DND-41 (cell line): ENCODE results near the gene TACO1.

Experiments
- ATAC-seq: fragments of 200-7000 bp; cut with Tn5 transposase; 3 replicates; pipeline ENCODE4 v1.9.1; 2021; ENCODE audit warnings: low read depth; ENCODE audit not compliant: insufficient read depth
- DNase-seq: peaks from one replicate; pipeline ENCODE4 v3.0.0-alpha.2; 2020
- H2AFZ ChIP-seq: 2 replicates; pipeline ENCODE4 v1.6.0; 2012; ENCODE audit warnings: low read depth, low read length
- H3K27ac ChIP-seq: 2 replicates; pipeline ENCODE4 v1.5.1; 2012; ENCODE audit warnings: low read length, inconsistent platforms
- H3K27me3 ChIP-seq: fragments of 200-600 bp; sonication (generic); 2 replicates; pipeline ENCODE4 v1.6.0; 2012; ENCODE audit warnings: low read length, mild to moderate bottlenecking, inconsistent platforms; ENCODE audit not compliant: insufficient read depth, poor library complexity
- H3K36me3 ChIP-seq: 2 replicates; pipeline ENCODE4 v1.5.1; 2012; ENCODE audit warnings: low read length, inconsistent platforms; ENCODE audit not compliant: insufficient read depth
- H3K4me1 ChIP-seq: 2 replicates; pipeline ENCODE4 v1.5.1; 2012; ENCODE audit warnings: mild to moderate bottlenecking, low read length; ENCODE audit not compliant: insufficient read depth
- H3K4me2 ChIP-seq: 2 replicates; pipeline ENCODE4 v1.6.0; 2012; ENCODE audit warnings: mild to moderate bottlenecking, moderate library complexity, low read length, inconsistent platforms; ENCODE audit not compliant: insufficient read depth
- H3K4me3 ChIP-seq, 2 experiments: fragments of 200-600 bp in 1 of 2; shearing (Covaris generic) in 1 of 2; 2 replicates each; pipeline ENCODE4 v1.5.1; 2012 to 2016; ENCODE audit warnings: inconsistent platforms in 2 of 2, low read length in 2 of 2, mild to moderate bottlenecking in 2 of 2, low read depth in 1 of 2, moderate library complexity in 1 of 2
- H3K79me2 ChIP-seq: 2 replicates; pipeline ENCODE4 v1.6.0; 2012; ENCODE audit warnings: low read length, inconsistent platforms; ENCODE audit not compliant: insufficient read depth
- H3K9ac ChIP-seq: 2 replicates; pipeline ENCODE4 v1.6.0; 2012; ENCODE audit warnings: low read depth, mild to moderate bottlenecking, inconsistent platforms, low read length, moderate library complexity
- H3K9me3 ChIP-seq: 2 replicates; pipeline ENCODE4 v1.5.1; 2012; ENCODE audit warnings: low read length, moderate library complexity, mild to moderate bottlenecking, inconsistent platforms; ENCODE audit not compliant: insufficient read depth, severe bottlenecking
- H4K20me1 ChIP-seq: 2 replicates; pipeline ENCODE4 v1.6.0; 2012; ENCODE audit warnings: low read length; ENCODE audit not compliant: insufficient read depth
- EZH2 ChIP-seq: IDR thresholded peaks from 3 replicates; pipeline ENCODE4 v1.6.1; 2012; ENCODE audit warnings: borderline replicate concordance, low read depth, mild to moderate bottlenecking, moderate library complexity, low read length, inconsistent platforms; ENCODE audit not compliant: severe bottlenecking
- TF ChIP-seq, protein P1 (sequence below): IDR thresholded peaks from 2 replicates; pipeline ENCODE4 v1.5.1; 2012; ENCODE audit warnings: borderline replicate concordance, low read length, moderate library complexity, mild to moderate bottlenecking; ENCODE audit not compliant: poor library complexity, severe bottlenecking; ENCODE audit errors: extremely low read depth

The TACO1 gene

DNA sequence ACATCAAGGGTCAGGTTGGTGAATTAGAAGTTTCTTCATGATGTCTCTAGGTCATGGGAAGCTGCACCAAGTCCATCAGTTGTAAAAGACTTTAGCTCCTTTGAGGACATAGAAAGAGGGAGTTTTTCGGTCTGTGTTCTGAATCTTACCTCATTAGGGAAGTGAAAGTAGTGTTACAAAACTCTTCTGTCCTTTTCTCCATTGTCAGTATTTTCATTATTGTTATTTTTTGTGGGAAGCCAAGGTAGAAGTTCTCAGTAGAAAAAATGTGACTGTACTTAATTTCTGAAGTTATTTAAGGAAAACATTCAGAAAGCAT is 45.8 kb downstream of the TACO1 start:
- Histone ChIP-seq H3K4me3 (no peak overlapping the region), H3K79me2 (no peaks in the 10 kb centered on the region; the same call in 1 of the 2 replicates), H3K9me3 (no peaks in the 10 kb centered on the region), H3K4me2 (no peak overlapping the region), H3K36me3 (peaks cover 59% of the 10 kb centered on the region), H4K20me1 (no peaks in the 10 kb centered on the region), H3K9ac (no peak overlapping the region), H2AFZ (no peak overlapping the region), H3K27me3 (no peaks in the 10 kb centered on the region), H3K27ac (no peak overlapping the region), H3K4me1 (no peaks in the 10 kb centered on the region)
- no peak for ATAC-seq
- TF ChIP-seq, protein P1, sequence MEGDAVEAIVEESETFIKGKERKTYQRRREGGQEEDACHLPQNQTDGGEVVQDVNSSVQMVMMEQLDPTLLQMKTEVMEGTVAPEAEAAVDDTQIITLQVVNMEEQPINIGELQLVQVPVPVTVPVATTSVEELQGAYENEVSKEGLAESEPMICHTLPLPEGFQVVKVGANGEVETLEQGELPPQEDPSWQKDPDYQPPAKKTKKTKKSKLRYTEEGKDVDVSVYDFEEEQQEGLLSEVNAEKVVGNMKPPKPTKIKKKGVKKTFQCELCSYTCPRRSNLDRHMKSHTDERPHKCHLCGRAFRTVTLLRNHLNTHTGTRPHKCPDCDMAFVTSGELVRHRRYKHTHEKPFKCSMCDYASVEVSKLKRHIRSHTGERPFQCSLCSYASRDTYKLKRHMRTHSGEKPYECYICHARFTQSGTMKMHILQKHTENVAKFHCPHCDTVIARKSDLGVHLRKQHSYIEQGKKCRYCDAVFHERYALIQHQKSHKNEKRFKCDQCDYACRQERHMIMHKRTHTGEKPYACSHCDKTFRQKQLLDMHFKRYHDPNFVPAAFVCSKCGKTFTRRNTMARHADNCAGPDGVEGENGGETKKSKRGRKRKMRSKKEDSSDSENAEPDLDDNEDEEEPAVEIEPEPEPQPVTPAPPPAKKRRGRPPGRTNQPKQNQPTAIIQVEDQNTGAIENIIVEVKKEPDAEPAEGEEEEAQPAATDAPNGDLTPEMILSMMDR = no peak
- TF ChIP-seq EZH2 = no peak
- no peak for DNase-seq

DNA sequence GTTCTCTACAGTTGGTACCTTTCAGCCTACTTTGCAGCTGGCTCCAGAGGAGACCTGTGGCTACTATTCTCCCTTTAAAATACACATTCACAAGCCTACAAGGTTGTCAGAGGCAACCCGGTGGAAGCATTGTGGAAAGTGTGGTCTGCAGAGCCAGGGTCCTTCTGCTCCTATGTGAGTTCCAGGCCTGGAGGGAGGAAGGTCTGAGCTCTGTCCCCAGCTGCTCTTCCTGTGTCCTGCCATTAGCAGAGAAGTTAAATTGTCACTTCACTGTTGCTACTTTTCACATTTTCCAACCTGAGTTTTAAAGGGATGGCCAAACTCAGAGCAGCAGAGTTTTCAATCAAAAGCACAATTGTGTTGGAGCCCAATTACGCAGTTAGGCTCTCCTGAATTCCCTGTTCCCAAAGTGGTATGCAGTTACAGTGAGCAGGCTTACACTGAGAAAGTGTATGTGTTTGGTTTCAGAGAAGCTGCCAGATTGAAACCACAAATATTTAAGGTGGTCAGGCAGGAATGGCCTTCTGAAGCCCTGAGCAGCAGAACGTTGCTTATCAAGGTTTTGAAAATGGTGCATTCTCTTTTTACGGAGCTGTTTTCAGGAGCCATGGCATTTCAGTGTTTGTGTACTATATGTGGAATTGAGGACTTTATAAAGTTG is 46.5 kb downstream of the TACO1 start:
- no peaks in the 10 kb centered on the region for H4K20me1 ChIP-seq
- no peak for DNase-seq
- no peak overlapping the region for H2AFZ ChIP-seq
- H3K27me3 ChIP-seq = no peaks in the 10 kb centered on the region
- no peak overlapping the region for H3K4me3 ChIP-seq
- H3K9ac ChIP-seq = no peak overlapping the region
- H3K4me2 ChIP-seq = no peak overlapping the region
- TF ChIP-seq, protein P1 = no peak
- no peak for TF ChIP-seq EZH2
- no peak overlapping the region for H3K27ac ChIP-seq
- no peak for ATAC-seq
- H3K79me2 ChIP-seq = no peaks in the 10 kb centered on the region; the same call in 1 of the 2 replicates
- peaks cover 57% of the 10 kb centered on the region for H3K36me3 ChIP-seq
- no peaks in the 10 kb centered on the region for H3K9me3 ChIP-seq
- no peaks in the 10 kb centered on the region for H3K4me1 ChIP-seq

DNA sequence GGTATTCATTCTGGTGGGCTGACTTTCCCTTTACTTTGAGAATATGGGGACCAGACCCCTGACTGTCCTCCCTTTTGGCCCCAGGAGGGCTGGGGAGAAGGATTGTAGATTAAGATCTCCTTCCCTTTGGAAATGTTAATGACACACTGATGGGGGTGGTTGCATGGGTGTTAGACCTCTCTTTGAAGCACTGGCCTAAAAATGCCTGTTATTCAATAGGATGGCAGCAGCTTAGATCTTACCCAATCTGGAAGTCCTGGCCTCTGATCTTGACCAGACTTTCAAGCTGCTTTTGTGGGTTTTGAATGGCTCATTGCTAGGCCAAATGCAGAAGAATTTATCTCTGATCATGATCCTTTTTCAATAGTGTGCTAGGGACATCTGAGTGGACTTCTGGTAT is 47.2 kb downstream of the TACO1 start:
- Histone ChIP-seq H3K36me3 (peaks cover 65% of the 10 kb centered on the region), H3K4me3 (no peak overlapping the region)
- DNase-seq = no peak

More for the DNA sequence above, 47.2 kb downstream of the TACO1 start:
- H3K4me1 ChIP-seq = no peaks in the 10 kb centered on the region
- no peak overlapping the region for H3K4me2 ChIP-seq
- no peak for ATAC-seq
- no peak for TF ChIP-seq EZH2
- TF ChIP-seq, protein P1 = no peak
- H4K20me1 ChIP-seq = no peaks in the 10 kb centered on the region
- H2AFZ ChIP-seq = no peak overlapping the region
- no peak overlapping the region for H3K9ac ChIP-seq
- no peaks in the 10 kb centered on the region; the same call in 1 of the 2 replicates for H3K79me2 ChIP-seq
- H3K27ac ChIP-seq = no peak overlapping the region
- H3K9me3 ChIP-seq = no peaks in the 10 kb centered on the region
- H3K27me3 ChIP-seq = no peaks in the 10 kb centered on the region
